ENCODE data around the gene SUCNR1. TPM values are rescaled to one million over a fixed set of nuclear protein-coding genes. Genes with fewer than 3 reads are reported as not detected.
"Not testable (repeated sequence)": the region's sequence is repeated elsewhere in the genome, so short reads cannot be mapped to it uniquely, and the experiment has no call there.

The SUCNR1 gene
- total RNA-seq, 4 donors from 2014 or later, result 0.14 to 0.48 TPM; not detected in 2

GRCh38 chr3:151925876-151926275 is 52.4 kb downstream of the SUCNR1 start:
- TF ChIP-seq POLR2A (IDR thresholded peaks at IDR 0.05) (no peak), EP300 (IDR thresholded peaks at IDR 0.05; ENCODE audit: low read depth) (no peak), POLR2AphosphoS5 (IDR thresholded peaks at IDR 0.05) (no peak), CTCF (IDR thresholded peaks at IDR 0.05) (no peak)
- Histone ChIP-seq H3K4me1 (no peaks in the 10 kb centered on the region), H3K4me3 (no peak overlapping the region), H3K36me3 (no peaks in the 10 kb centered on the region), H3K27me3 (no peaks in the 10 kb centered on the region), H3K27ac (no peak overlapping the region), H3K9me3 (no peaks in the 10 kb centered on the region)
- WGBS, 2 donors (ENCODE audit: low coverage in 1 of 2), result 58% methylated on average over 2 of the region's 2 CpGs; no CpG with 5 or more reads in 1 of the 2 donors
- intact Hi-C loops (cut with DNase I; ENCODE audit: low total_unique reads) (loop anchor here (10.0 kb wide), 1 partner anchor 461 kb away; the partner anchor contains the start of gene IGSF10), in situ Hi-C loops (cut with MboI; ENCODE audit: low pct_ligation_motif_present in 1 of 4, low pct_unique_long_range_greater_than_20kb in 1 of 4, low sequenced_read_pairs in 3 of 4) (no loop called here)
- DNase-seq, result no peak

DNA sequence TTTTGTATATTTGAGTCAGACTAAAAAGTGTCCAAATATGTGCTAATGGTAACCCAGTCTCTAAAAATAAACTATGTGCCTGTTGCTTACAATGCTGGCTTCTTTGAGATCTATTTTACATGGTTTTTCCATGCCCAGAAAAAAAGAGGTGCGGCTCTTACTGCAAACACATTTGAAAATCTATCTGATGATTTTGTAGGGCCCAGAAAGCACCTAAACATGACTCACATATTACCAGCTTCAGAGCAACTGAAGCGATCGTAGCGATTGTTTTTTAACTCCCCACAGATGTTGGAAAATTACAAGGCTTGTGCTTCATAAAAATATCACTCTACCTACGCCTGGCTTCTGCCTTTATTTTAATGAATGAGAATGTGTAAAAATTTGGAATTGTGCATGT is 53.5 kb downstream of the SUCNR1 start:
- in situ Hi-C loops (cut with MboI; ENCODE audit: low pct_ligation_motif_present in 1 of 4, low pct_unique_long_range_greater_than_20kb in 1 of 4, low sequenced_read_pairs in 3 of 4), result no loop called here
- Histone ChIP-seq H3K27me3 (no peaks in the 10 kb centered on the region), H3K4me1 (no peaks in the 10 kb centered on the region), H3K27ac (no peak overlapping the region), H3K9me3 (no peaks in the 10 kb centered on the region), H3K36me3 (no peaks in the 10 kb centered on the region), H3K4me3 (no peak overlapping the region)
- WGBS, 2 donors (ENCODE audit: low coverage in 1 of 2), result 81 to 86% methylated on average over 5 of the region's 5 CpGs
- no peak for DNase-seq
- intact Hi-C loops (cut with DNase I; ENCODE audit: low total_unique reads), result loop anchor here (10.0 kb wide), 1 partner anchor 462 kb away; the partner anchor contains the start of gene IGSF10
- TF ChIP-seq POLR2A (IDR thresholded peaks at IDR 0.05), result no peak
- TF ChIP-seq POLR2AphosphoS5 (IDR thresholded peaks at IDR 0.05), result no peak
- TF ChIP-seq EP300 (IDR thresholded peaks at IDR 0.05; ENCODE audit: low read depth), result no peak
- no peak for TF ChIP-seq CTCF (IDR thresholded peaks at IDR 0.05)

- in situ Hi-C loops (cut with MboI; ENCODE audit: low pct_ligation_motif_present in 1 of 4, low pct_unique_long_range_greater_than_20kb in 1 of 4, low sequenced_read_pairs in 3 of 4); H3K4me3 ChIP-seq; H3K4me1 ChIP-seq; H3K27me3 ChIP-seq; H3K36me3 ChIP-seq; H3K9me3 ChIP-seq; DNase-seq; H3K27ac ChIP-seq: not testable (repeated sequence)
- intact Hi-C loops (cut with DNase I; ENCODE audit: low total_unique reads), result loop anchor here (10.0 kb wide), 1 partner anchor 463 kb away; the partner anchor contains the start of gene IGSF10
- 74 to 94% methylated on average over 3 to 22 of the region's 49 CpGs for WGBS, 2 donors (ENCODE audit: low coverage in 1 of 2)
These were observed 54.6 kb downstream of the SUCNR1 start for GRCh38 chr3:151927915-151928525.

GRCh38 chr3:151931171-151931570 is 57.7 kb downstream of the SUCNR1 start:
- no peak for TF ChIP-seq POLR2A (IDR thresholded peaks at IDR 0.05)
- TF ChIP-seq EP300 (IDR thresholded peaks at IDR 0.05; ENCODE audit: low read depth), result no peak
- no peak for TF ChIP-seq CTCF (IDR thresholded peaks at IDR 0.05)
- TF ChIP-seq POLR2AphosphoS5 (IDR thresholded peaks at IDR 0.05), result no peak
- Histone ChIP-seq H3K27ac (no peak overlapping the region), H3K36me3 (no peaks in the 10 kb centered on the region), H3K4me1 (no peaks in the 10 kb centered on the region), H3K4me3 (no peak overlapping the region), H3K9me3 (no peaks in the 10 kb centered on the region), H3K27me3 (no peaks in the 10 kb centered on the region)
- in situ Hi-C loops (cut with MboI; ENCODE audit: low pct_ligation_motif_present in 1 of 4, low pct_unique_long_range_greater_than_20kb in 1 of 4, low sequenced_read_pairs in 3 of 4) (no loop called here), intact Hi-C loops (cut with DNase I; ENCODE audit: low total_unique reads) (no loop called here)
- 92 to 93% methylated on average over 1 of the region's 1 CpG for WGBS, 2 donors (ENCODE audit: low coverage in 1 of 2)
- no peak for DNase-seq
